NCI-H748 (cell line): Measurements from ENCODE around the gene CREB3.

Experiments used
- DNase-seq: peaks from one replicate; lab custom pipeline; 2025; ENCODE audit not compliant: unreplicated experiment; lab: John Stamatoyannopoulos, UW

CREB3 gene

GRCh38 chr9:35732185-35732799 is at the start of gene CREB3, which contains the start of gene TLN1:
Gene CREB3, plus strand, starts transcription at chr9:35732666. Its CDS starts 107 bp downstream, at chr9:35732773.
Gene TLN1, minus strand, starts transcription at chr9:35732195. Its CDS starts 6,501 bp downstream, at chr9:35725694.
- peak; percentile 100 for DNase-seq

- DNase-seq: no peak
Measured at GRCh38 chr9:35683323-35683722, 49.1 kb upstream of the CREB3 start.

- DNase-seq: no peak
Measured at GRCh38 chr9:35684921-35685320, 47.5 kb upstream of the CREB3 start.

GRCh38 chr9:35685506-35685905 is 47.0 kb upstream of the CREB3 start:
- DNase-seq: no peak

- DNase-seq: no peak
Measured at GRCh38 chr9:35686222-35687203, 46.0 kb upstream of the CREB3 start.

GRCh38 chr9:35687306-35687705 is 45.2 kb upstream of the CREB3 start:
- no peak for DNase-seq

GRCh38 chr9:35687972-35688557 is 44.4 kb upstream of the CREB3 start:
- no peak for DNase-seq

- DNase-seq: no peak
Measured at GRCh38 chr9:35688558-35689541, 43.6 kb upstream of the CREB3 start.

GRCh38 chr9:35689542-35690293 is 42.7 kb upstream of the CREB3 start, which contains the start of gene TPM2:
Gene TPM2, minus strand, starts transcription at chr9:35689925. Its CDS starts 108 bp downstream, at chr9:35689817.
- DNase-seq: no peak

GRCh38 chr9:35690294-35690613 is 42.2 kb upstream of the CREB3 start:
- DNase-seq: no peak

GRCh38 chr9:35690614-35691333 is 41.7 kb upstream of the CREB3 start:
- peak; percentile 51 for DNase-seq

- DNase-seq: no peak
Measured at GRCh38 chr9:35691334-35691650, 41.2 kb upstream of the CREB3 start.

- no peak for DNase-seq
Measured at GRCh38 chr9:35691757-35692301, 40.6 kb upstream of the CREB3 start.

- DNase-seq: no peak
Measured at GRCh38 chr9:35695943-35696401, 36.5 kb upstream of the CREB3 start.

- DNase-seq: peak; percentile 48
Measured at GRCh38 chr9:35696520-35697215, 35.8 kb upstream of the CREB3 start.

GRCh38 chr9:35697486-35697885 is 35.0 kb upstream of the CREB3 start:
- DNase-seq: no peak

- no peak for DNase-seq
Measured at GRCh38 chr9:35698231-35698630, 34.2 kb upstream of the CREB3 start.

- no peak for DNase-seq
Measured at GRCh38 chr9:35700031-35700430, 32.4 kb upstream of the CREB3 start.
